Chondrocyte (in vitro differentiated cells): Measurements from ENCODE around the gene CD79B. TPM values are rescaled to one million over a fixed set of nuclear protein-coding genes. Genes with fewer than 3 reads are reported as not detected.
A peak's percentile ranks its signal among the peaks of the same experiment; 100 is the strongest.

Experiments
- DNase-seq: peaks from one replicate; pipeline ENCODE4 v3.0.0; 2021; ENCODE audit warnings: mixed read lengths, low spot score
- H3K27ac Mint-ChIP-seq: one replicate; pipeline ENCODE4 v1.8.0; 2021; ENCODE audit warnings: mild to moderate bottlenecking, moderate library complexity, mixed read lengths; ENCODE audit not compliant: unreplicated experiment
- H3K27me3 Mint-ChIP-seq: 2 replicates; pipeline ENCODE4 v1.8.0; 2021; ENCODE audit warnings: low read depth, mixed read lengths
- H3K36me3 Mint-ChIP-seq: 2 replicates; pipeline ENCODE4 v1.8.0; 2021; ENCODE audit warnings: low read depth, mixed read lengths
- H3K4me1 Mint-ChIP-seq: 2 replicates; pipeline ENCODE4 v1.8.0; 2021; ENCODE audit warnings: low read depth, mild to moderate bottlenecking, mixed read lengths
- H3K4me3 Mint-ChIP-seq: one replicate; pipeline ENCODE4 v1.8.0; 2021; ENCODE audit warnings: mild to moderate bottlenecking, moderate library complexity, mixed read lengths; ENCODE audit not compliant: unreplicated experiment
- H3K9me3 Mint-ChIP-seq: 2 replicates; pipeline ENCODE4 v1.8.0; 2021; ENCODE audit warnings: low read depth, mixed read lengths
- total RNA-seq: library from RNA; stranded (reverse); gene quantifications from 3 replicates; pipeline ENCODE4 v1.2.1, GENCODE V29; 2021
- TF ChIP-seq, protein P1 (sequence below): fragments of 200-600 bp; sonication (generic); IDR thresholded peaks from 2 replicates; pipeline ENCODE4 v1.5.0; 2021; ENCODE audit warnings: antibody characterized with exemption, mild to moderate bottlenecking, moderate library complexity

Gene CD79B
- total RNA-seq, 1 donor from 2014 or later, result not detected

DNA sequence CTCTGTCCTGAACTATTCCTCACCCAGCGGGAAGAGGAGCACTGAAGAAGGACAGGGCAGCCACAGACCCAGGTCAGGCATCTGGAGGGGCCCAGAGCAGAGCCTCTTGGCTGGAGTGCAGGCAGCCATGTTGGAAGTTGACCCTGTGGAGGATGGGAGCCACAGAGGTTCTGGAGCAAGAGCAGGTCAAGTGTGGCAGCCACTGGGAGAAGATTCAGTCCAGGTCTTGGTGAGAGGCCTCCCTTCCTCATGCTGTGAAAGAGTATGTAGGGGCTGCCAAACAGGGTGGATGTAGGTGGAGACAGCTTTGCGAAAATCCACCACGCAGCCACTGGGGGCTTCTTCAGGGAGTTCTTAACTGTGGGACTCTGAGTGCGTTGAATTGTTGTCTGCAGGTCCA, 590 bp upstream of the CD79B start:
- Mint-ChIP-seq H3K4me3 (no peak overlapping the region), H3K4me1 (no peaks in the 10 kb centered on the region), H3K9me3 (no peaks in the 10 kb centered on the region), H3K27ac (peak overlapping the region; percentile 22), H3K36me3 (no peaks in the 10 kb centered on the region), H3K27me3 (peaks cover 14% of the 10 kb centered on the region)
- TF ChIP-seq, protein P1, sequence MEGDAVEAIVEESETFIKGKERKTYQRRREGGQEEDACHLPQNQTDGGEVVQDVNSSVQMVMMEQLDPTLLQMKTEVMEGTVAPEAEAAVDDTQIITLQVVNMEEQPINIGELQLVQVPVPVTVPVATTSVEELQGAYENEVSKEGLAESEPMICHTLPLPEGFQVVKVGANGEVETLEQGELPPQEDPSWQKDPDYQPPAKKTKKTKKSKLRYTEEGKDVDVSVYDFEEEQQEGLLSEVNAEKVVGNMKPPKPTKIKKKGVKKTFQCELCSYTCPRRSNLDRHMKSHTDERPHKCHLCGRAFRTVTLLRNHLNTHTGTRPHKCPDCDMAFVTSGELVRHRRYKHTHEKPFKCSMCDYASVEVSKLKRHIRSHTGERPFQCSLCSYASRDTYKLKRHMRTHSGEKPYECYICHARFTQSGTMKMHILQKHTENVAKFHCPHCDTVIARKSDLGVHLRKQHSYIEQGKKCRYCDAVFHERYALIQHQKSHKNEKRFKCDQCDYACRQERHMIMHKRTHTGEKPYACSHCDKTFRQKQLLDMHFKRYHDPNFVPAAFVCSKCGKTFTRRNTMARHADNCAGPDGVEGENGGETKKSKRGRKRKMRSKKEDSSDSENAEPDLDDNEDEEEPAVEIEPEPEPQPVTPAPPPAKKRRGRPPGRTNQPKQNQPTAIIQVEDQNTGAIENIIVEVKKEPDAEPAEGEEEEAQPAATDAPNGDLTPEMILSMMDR, result no peak
- no peak for DNase-seq

DNA sequence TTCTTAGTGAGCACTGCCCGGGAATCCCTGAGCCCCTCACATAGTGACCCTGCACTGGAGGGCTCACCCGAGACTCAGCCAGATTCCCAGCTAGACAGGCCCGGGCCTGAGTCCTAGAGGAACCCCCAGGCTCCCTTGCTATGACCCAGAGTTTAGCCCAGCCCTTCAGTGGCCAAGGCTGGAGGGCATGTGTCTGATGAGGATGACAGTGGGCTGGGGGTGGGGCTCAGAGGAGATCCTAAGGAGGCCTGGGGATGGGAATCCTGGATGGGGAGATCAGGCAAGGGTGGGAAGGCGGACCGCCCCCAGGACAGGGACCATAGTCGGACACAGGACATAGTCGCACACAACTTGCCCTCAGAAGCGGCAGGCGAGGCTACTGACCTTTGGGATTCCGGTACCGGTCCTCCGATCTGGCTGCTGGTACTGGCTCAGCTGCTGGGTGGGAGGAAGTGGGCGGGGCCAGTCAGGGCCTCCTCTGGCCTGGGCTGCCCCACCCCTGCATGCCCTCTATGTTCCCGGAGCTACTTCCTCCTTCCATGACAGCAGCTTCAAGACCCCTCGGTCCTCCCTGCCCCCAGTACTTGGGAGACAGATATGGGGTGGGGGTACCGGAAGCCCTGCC, 1.1 kb downstream of the CD79B start:
- Mint-ChIP-seq H3K9me3 (no peaks in the 10 kb centered on the region), H3K36me3 (no peaks in the 10 kb centered on the region), H3K4me1 (no peaks in the 10 kb centered on the region), H3K4me3 (no peak overlapping the region), H3K27me3 (peaks cover 10% of the 10 kb centered on the region), H3K27ac (no peak overlapping the region)
- TF ChIP-seq, protein P1, result no peak
- no peak for DNase-seq

GRCh38 chr17:63929860-63930766, 2.0 kb downstream of the CD79B start:
- peaks cover 4% of the 10 kb centered on the region for H3K27me3 Mint-ChIP-seq
- H3K9me3 Mint-ChIP-seq, result no peaks in the 10 kb centered on the region
- no peaks in the 10 kb centered on the region for H3K4me1 Mint-ChIP-seq
- H3K36me3 Mint-ChIP-seq, result no peaks in the 10 kb centered on the region
- no peak overlapping the region for H3K27ac Mint-ChIP-seq
- H3K4me3 Mint-ChIP-seq, result no peak overlapping the region
- TF ChIP-seq, protein P1, result no peak
- DNase-seq, result no peak

DNA sequence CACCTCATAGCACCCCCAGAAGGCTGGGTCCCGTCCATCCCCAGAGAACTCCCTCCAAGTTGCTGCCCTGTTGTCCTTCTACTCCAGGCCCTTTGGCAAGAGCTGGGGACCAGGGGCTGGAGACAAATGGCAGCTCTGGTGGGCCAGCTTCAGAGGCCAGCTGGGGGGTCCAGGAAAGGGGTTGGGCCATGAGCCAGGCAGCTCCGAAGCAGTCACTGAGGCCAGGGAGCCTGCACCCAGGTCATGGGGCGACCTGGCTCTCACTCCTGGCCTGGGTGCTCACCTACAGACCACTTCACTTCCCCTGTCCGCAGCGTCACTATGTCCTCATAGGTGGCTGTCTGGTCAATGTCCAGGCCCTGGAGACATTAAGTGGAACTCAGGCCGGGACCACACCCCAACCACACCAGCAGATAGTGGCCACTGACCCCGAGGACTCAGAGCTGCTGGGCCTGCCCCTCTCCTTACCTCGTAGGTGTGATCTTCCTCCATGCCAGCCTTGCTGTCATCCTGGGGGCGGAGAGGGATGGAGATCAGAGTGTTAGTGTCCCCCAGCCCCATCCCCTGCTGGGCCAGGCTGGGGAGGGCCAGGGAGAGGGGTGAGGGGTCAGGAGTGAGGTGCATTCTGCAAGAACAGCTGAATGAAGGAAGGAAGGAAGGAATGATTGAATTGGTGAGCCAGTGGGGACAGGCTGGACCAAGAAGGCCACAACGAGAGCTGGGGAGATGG, 3.0 kb downstream of the CD79B start:
- Mint-ChIP-seq H3K4me1 (no peaks in the 10 kb centered on the region), H3K36me3 (no peaks in the 10 kb centered on the region), H3K27ac (no peak overlapping the region), H3K27me3 (no peaks in the 10 kb centered on the region), H3K4me3 (no peak overlapping the region), H3K9me3 (no peaks in the 10 kb centered on the region)
- DNase-seq, result no peak
- TF ChIP-seq, protein P1, result no peak

- H3K36me3 Mint-ChIP-seq, result no peaks in the 10 kb centered on the region
- H3K4me3 Mint-ChIP-seq, result no peak overlapping the region
These were observed 3.9 kb downstream of the CD79B start for GRCh38 chr17:63928172-63928666.

More at GRCh38 chr17:63928172-63928666, 3.9 kb downstream of the CD79B start:
- no peak for DNase-seq
- Mint-ChIP-seq H3K27me3 (no peaks in the 10 kb centered on the region), H3K4me1 (no peaks in the 10 kb centered on the region), H3K9me3 (no peaks in the 10 kb centered on the region), H3K27ac (no peak overlapping the region)
- TF ChIP-seq, protein P1, result no peak
